ENCODE results near the gene COL6A2.
"Not testable (repeated sequence)": the region's sequence is repeated elsewhere in the genome, so short reads cannot be mapped to it uniquely, and the experiment has no call there.

COL6A2 gene

GRCh38 chr21:46095814-46096595, 1.9 kb upstream of the COL6A2 start:
- DNase-seq = no peak

- no peak for DNase-seq
These were observed 1.1 kb upstream of the COL6A2 start for GRCh38 chr21:46096596-46097335.

GRCh38 chr21:46098303-46099141, 610 bp downstream of the COL6A2 start:
- DNase-seq = no peak

DNA sequence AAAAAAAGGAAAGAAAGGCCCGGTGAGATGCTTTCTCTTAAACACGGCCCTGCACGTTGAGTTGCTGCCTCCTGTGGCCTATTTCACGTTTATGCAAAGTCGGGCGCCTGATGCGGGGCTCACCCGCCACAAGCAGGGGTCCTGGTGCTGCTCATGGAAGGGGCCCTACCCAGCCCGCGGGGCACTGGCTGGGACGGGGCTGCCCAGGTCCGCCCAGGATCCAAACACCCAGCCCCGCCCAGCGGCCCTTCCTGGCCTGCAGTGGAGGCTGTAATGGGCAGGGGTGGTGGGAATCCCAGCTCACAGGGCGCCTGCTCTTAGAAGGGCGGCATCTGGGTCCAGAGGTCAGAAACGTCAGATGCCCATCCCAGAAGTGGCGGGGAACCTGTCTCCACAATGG, 1.6 kb downstream of the COL6A2 start:
- DNase-seq = no peak

DNA sequence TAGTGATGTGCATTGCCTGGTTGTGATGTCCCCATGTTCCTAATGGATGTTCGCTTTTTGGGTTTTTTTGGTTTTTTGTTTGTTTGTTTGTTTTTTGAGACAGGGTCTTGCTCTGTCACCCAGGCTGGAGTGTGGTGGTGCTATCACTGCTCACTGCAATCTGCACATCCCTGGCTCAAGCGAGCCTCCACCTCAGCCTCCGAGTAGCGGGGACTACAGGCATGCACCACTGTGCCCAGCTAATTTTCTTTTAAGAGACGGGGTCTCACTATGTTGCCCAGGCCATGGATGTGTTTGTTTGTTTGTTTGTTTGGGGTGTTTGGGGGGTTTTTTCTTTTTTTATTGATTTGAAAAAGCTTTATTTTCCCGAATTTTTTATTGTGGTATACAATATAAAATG, 2.1 kb downstream of the COL6A2 start:
- no peak for DNase-seq

GRCh38 chr21:46100426-46100825, 2.5 kb downstream of the COL6A2 start:
- no peak for DNase-seq

- no peak for DNase-seq
These were observed 3.0 kb downstream of the COL6A2 start for GRCh38 chr21:46100906-46101305.

DNA sequence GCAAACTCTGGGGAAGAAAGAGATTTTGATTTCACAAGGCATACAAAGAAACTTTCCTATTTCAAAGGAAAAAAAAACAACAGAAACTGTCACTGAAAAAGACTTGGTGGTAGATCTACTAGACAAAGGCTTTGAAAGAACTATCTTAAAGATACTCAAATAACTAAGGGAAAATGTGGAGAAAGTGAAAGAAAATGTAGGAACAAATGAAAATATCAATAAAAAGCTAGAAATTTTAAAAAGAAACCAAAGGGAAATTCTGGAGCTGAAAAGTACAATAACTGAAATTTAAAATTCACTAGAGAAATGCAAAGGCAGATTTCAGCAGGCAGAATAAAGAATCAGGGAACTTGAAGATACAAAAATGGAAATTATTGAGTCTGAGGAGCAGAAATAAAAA, 6.2 kb downstream of the COL6A2 start:
- DNase-seq = no peak

- DNase-seq = not testable (repeated sequence)
These were observed 9.5 kb downstream of the COL6A2 start for GRCh38 chr21:46107376-46107775.

DNA sequence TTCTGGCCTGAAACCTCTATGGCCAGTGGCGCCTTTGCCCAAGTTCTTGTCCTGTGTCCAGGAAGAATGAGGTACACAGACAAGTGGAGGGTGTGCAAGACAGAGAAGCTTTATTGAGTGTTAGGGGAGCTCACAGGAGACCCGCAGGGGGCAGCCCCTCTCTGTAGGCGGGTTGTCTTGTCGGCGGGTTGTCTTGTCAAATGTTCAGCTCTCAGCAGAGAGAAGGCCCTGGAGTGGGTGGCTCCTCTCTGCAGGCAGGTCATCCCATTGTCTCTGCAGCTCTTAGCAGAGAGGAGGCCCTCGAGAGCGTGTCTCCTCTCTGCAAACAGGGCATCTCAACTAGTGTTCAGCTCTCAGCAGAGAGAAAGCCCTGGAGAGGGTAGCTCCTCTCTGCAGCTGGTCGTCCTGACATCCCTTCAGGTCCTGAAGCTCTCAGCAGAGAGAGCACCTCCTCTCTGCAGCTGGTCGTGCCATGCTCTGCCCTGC, 11.0 kb downstream of the COL6A2 start:
- DNase-seq = no peak

GRCh38 chr21:46109313-46110221, 11.7 kb downstream of the COL6A2 start:
- DNase-seq = no peak

DNA sequence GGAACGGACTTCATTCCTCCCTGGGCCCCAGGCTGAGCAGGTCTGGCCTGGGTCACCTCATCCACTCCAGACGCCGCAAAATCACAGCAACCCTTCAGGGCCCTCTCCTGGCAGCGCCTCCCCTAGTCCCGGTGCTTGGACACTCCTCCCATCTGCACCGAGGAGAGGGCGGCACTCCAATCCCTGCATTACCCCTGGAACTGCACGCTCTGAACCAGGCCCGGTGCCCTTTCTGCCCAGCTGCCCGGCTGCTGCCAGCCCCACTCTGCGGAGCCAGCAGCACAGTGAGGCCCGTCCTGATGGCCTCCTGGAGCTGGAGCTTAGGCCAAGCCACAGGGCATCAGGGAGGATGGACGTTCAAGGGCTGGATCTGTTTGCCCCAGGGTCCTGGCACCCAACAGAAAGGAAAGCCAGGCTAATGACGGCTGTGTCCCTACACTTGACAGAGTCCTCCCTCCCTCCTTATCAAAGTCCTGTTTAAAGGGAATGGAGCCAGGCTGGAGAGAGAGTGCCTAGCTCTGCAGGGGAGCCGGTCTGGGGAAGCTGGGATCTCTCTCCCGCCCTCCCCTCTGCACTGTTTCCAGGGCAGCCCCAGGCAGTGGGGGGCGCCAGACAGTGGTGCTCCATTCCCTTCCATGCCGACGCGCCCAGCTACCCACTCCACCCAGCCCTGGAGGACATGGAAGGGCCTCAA, 12.7 kb downstream of the COL6A2 start:
- DNase-seq = no peak

DNA sequence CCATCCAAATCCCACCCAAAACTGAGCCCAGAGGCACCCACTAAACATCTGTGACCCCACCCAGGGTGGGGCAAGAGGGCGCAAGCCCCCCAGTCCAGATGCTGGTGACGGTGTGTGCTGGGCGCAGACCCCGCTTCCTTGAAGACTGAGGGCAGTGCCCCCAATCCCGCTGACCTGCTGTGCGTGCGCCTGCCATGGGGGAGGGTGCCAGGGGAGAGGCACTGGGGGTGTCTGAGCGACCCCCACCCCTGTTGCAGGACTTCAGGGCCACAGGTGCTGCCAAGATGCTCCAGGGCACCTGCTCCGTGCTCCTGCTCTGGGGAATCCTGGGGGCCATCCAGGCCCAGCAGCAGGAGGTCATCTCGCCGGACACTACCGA, 13.3 kb downstream of the COL6A2 start:
- no peak for DNase-seq

- DNase-seq = no peak
These were observed 14.2 kb downstream of the COL6A2 start for GRCh38 chr21:46111857-46112724.

GRCh38 chr21:46112725-46113215, 14.9 kb downstream of the COL6A2 start:
- DNase-seq = no peak

- DNase-seq = no peak
These were observed 15.7 kb downstream of the COL6A2 start for GRCh38 chr21:46113497-46114176.

GRCh38 chr21:46114963-46115362, 17.1 kb downstream of the COL6A2 start:
- DNase-seq = no peak

- no peak for DNase-seq
These were observed 17.7 kb downstream of the COL6A2 start for GRCh38 chr21:46115441-46116188.

DNA sequence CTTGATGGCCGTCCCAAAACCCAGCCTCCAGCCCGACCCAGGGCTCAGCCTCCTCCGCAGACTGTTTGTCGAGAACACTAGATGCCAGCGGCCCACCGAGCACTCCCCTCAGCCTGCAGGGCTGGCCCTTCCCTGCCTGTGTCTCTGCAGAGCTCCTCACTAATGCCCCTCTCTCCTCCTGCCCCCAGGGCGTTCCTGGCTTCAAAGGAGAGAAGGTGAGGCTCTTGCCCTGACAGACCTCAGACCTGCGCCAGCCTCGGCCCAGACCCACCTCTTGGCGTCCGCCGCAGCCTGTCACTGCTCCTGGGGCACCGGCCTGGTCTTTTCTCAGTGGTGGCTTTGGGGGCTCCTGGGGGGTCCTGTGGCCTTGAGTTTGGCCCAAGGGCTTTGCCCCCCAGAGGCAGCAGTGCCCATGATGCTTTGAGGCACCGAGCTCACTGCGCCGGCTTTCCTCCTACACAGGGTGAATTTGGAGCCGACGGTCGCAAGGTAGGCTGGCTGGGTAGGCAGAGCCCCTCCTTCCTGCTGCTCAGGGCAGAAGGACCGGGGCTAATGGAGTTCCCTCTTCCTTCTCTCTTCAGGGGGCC, 18.4 kb downstream of the COL6A2 start:
- no peak for DNase-seq
